Measurements from ENCODE around the gene AKT3. TPM values are rescaled to one million over a fixed set of nuclear protein-coding genes. Genes with fewer than 3 reads are reported as not detected.

Gene AKT3
- total and polyA plus RNA-seq, 4 donors: 7.1 to 53.1 (median 23.8) TPM

- Histone ChIP-seq H3K36me3 (ENCODE audit: control insufficient read depth in 4 of 4, insufficient read depth in 4 of 4, low read length in 4 of 4) (peaks cover 0 to 6% (median 3%) of the 10 kb centered on the region in 4 donors), H3K27me3 (ENCODE audit: control insufficient read depth in 3 of 3, insufficient read depth in 3 of 3, low read length in 2 of 3) (no peaks in the 10 kb centered on the region), H3K4me3 (no peak overlapping the region), H3K9ac (ENCODE audit: insufficient read depth in 1 of 2, low read length in 2 of 2) (no peak overlapping the region), H3K9me3 (ENCODE audit: control insufficient read depth in 4 of 4, insufficient read depth in 3 of 4, low read length in 3 of 4) (peaks cover 0 to 6% (median 2%) of the 10 kb centered on the region in 4 donors), H3K27ac (ENCODE audit: low read depth in 1 of 2, low read length in 1 of 2) (no peak overlapping the region), H3K4me1 (ENCODE audit: control insufficient read depth in 5 of 5, insufficient read depth in 5 of 5, low read length in 5 of 5) (no peaks in the 10 kb centered on the region)
- 58 to 73% methylated on average over 2 of the region's 2 CpGs for WGBS, 2 donors
- peak; percentile 41 for ATAC-seq (ENCODE audit: insufficient read depth, low FRiP score)
- TF ChIP-seq CTCF (IDR thresholded peaks at IDR 0.05; ENCODE audit: control extremely low read depth, extremely low read depth): no peak
- DNase-seq: peak in 2 of 3 donors; percentile 14 to 50
These were observed 244.4 kb downstream of the AKT3 start for GRCh38 chr1:243605604-243606003.

- Histone ChIP-seq H3K36me3 (ENCODE audit: control insufficient read depth in 4 of 4, insufficient read depth in 4 of 4, low read length in 4 of 4) (peaks cover 0 to 3% (median under 1%) of the 10 kb centered on the region in 4 donors), H3K4me1 (ENCODE audit: control insufficient read depth in 5 of 5, insufficient read depth in 5 of 5, low read length in 5 of 5) (no peaks in the 10 kb centered on the region), H3K9me3 (ENCODE audit: control insufficient read depth in 4 of 4, insufficient read depth in 3 of 4, low read length in 3 of 4) (peaks cover 0 to 6% (median 2%) of the 10 kb centered on the region in 4 donors), H3K4me3 (no peak overlapping the region), H3K27me3 (ENCODE audit: control insufficient read depth in 3 of 3, insufficient read depth in 3 of 3, low read length in 2 of 3) (no peaks in the 10 kb centered on the region), H3K27ac (ENCODE audit: low read depth in 1 of 2, low read length in 1 of 2) (no peak overlapping the region), H3K9ac (ENCODE audit: insufficient read depth in 1 of 2, low read length in 2 of 2) (no peak overlapping the region)
- ATAC-seq (ENCODE audit: insufficient read depth, low FRiP score) (no peak), DNase-seq (no peak)
- TF ChIP-seq CTCF (IDR thresholded peaks at IDR 0.05; ENCODE audit: control extremely low read depth, extremely low read depth): no peak
These were observed 248.3 kb downstream of the AKT3 start for GRCh38 chr1:243601720-243602119.

GRCh38 chr1:243598433-243598832 lies 251.6 kb downstream of the AKT3 start:
- WGBS, 2 donors: 14 to 47% methylated on average over 2 of the region's 2 CpGs
- Histone ChIP-seq H3K27me3 (ENCODE audit: control insufficient read depth in 3 of 3, insufficient read depth in 3 of 3, low read length in 2 of 3) (no peaks in the 10 kb centered on the region), H3K9ac (ENCODE audit: insufficient read depth in 1 of 2, low read length in 2 of 2) (no peak overlapping the region), H3K4me1 (ENCODE audit: control insufficient read depth in 5 of 5, insufficient read depth in 5 of 5, low read length in 5 of 5) (no peaks in the 10 kb centered on the region), H3K36me3 (ENCODE audit: control insufficient read depth in 4 of 4, insufficient read depth in 4 of 4, low read length in 4 of 4) (peaks cover 0 to 3% (median 0%) of the 10 kb centered on the region in 4 donors), H3K9me3 (ENCODE audit: control insufficient read depth in 4 of 4, insufficient read depth in 3 of 4, low read length in 3 of 4) (peaks cover 0 to 6% (median 2%) of the 10 kb centered on the region in 4 donors), H3K4me3 (no peak overlapping the region), H3K27ac (ENCODE audit: low read depth in 1 of 2, low read length in 1 of 2) (no peak overlapping the region)
- ATAC-seq (ENCODE audit: insufficient read depth, low FRiP score) (peak; percentile 30), DNase-seq (no peak)
- no peak for TF ChIP-seq CTCF (IDR thresholded peaks at IDR 0.05; ENCODE audit: control extremely low read depth, extremely low read depth)

GRCh38 chr1:243597383-243597782 lies 252.7 kb downstream of the AKT3 start:
- ATAC-seq (ENCODE audit: insufficient read depth, low FRiP score) (peak; percentile 9), DNase-seq (no peak)
- WGBS, 2 donors: 66 to 90% methylated on average over 3 of the region's 3 CpGs
- Histone ChIP-seq H3K9me3 (ENCODE audit: control insufficient read depth in 4 of 4, insufficient read depth in 3 of 4, low read length in 3 of 4) (peaks cover 0 to 3% (median 2%) of the 10 kb centered on the region in 4 donors), H3K4me3 (no peak overlapping the region), H3K36me3 (ENCODE audit: control insufficient read depth in 4 of 4, insufficient read depth in 4 of 4, low read length in 4 of 4) (peaks cover 0 to 3% (median 0%) of the 10 kb centered on the region in 4 donors), H3K9ac (ENCODE audit: insufficient read depth in 1 of 2, low read length in 2 of 2) (no peak overlapping the region), H3K27me3 (ENCODE audit: control insufficient read depth in 3 of 3, insufficient read depth in 3 of 3, low read length in 2 of 3) (no peaks in the 10 kb centered on the region), H3K4me1 (ENCODE audit: control insufficient read depth in 5 of 5, insufficient read depth in 5 of 5, low read length in 5 of 5) (no peaks in the 10 kb centered on the region), H3K27ac (ENCODE audit: low read depth in 1 of 2, low read length in 1 of 2) (no peak overlapping the region)
- no peak for TF ChIP-seq CTCF (IDR thresholded peaks at IDR 0.05; ENCODE audit: control extremely low read depth, extremely low read depth)
